Measurements from ENCODE around the gene HSPB1.

GRCh38 chr7:76343294-76343930 is 40.9 kb downstream of the HSPB1 start:
- TF ChIP-seq CTCF (IDR thresholded peaks at IDR 0.05; ENCODE audit: borderline replicate concordance, extremely low read depth, low read length, poor library complexity, severe bottlenecking) = no peak
- no peak for TF ChIP-seq EZH2 (IDR thresholded peaks at IDR 0.05; ENCODE audit: borderline replicate concordance, low read depth, low read length, severe bottlenecking)

Data from DND-41 (cell line).